ENCODE results near the gene KCNG2.
A peak's percentile ranks its signal among the peaks of the same experiment; 100 is the strongest.
"Not testable (repeated sequence)": the region's sequence is repeated elsewhere in the genome, so short reads cannot be mapped to it uniquely, and the experiment has no call there.

Gene KCNG2

GRCh38 chr18:79877163-79878091 is 79.7 kb downstream of the KCNG2 start:
- no peaks in the 10 kb centered on the region for H3K27me3 ChIP-seq (ENCODE audit: insufficient read depth, low read length, poor library complexity)
- H3K23ac ChIP-seq (ENCODE audit: low read length) = no peak overlapping the region
- no peak overlapping the region for H4K8ac ChIP-seq (ENCODE audit: low read depth, low read length)
- no peaks in the 10 kb centered on the region for H3K36me3 ChIP-seq (ENCODE audit: control insufficient read depth, insufficient read depth, low read length)
- H3K56ac ChIP-seq (ENCODE audit: low read length) = no peak overlapping the region
- H4K5ac ChIP-seq (ENCODE audit: low read length) = no peak overlapping the region
- H3K9ac ChIP-seq (ENCODE audit: low read length) = no peak overlapping the region
- DNase-seq = peak; percentile 12
- H2BK120ac ChIP-seq (ENCODE audit: low read depth, low read length) = no peak overlapping the region
- H2BK15ac ChIP-seq (replicated peaks; ENCODE audit: low read depth) = no peak overlapping the region
- H3K4me2 ChIP-seq (ENCODE audit: low read length) = no peak overlapping the region
- no peak overlapping the region for H2BK5ac ChIP-seq (ENCODE audit: low read length)
- no peaks in the 10 kb centered on the region for H3K79me1 ChIP-seq (ENCODE audit: low read length)
- H3K4ac ChIP-seq (ENCODE audit: low read depth, low read length) = no peak overlapping the region
- no peaks in the 10 kb centered on the region for H3K4me1 ChIP-seq (ENCODE audit: control insufficient read depth, low read depth, low read length)
- no peaks in the 10 kb centered on the region for H3K79me2 ChIP-seq (ENCODE audit: control insufficient read depth, insufficient read depth, low read length)
- H2AK5ac ChIP-seq (ENCODE audit: low read length) = no peak overlapping the region
- no peak overlapping the region for H3K4me3 ChIP-seq (ENCODE audit: low read length)
- H3K18ac ChIP-seq (ENCODE audit: low read length) = no peak overlapping the region
- no peak overlapping the region for H3K27ac ChIP-seq (ENCODE audit: low read depth, low read length)
- no CpG with 5 or more reads among the region's 38 CpGs for WGBS (ENCODE audit: extremely low coverage, insufficient coverage, low lambda C conversion rate)

GRCh38 chr18:79878246-79878645 is 80.5 kb downstream of the KCNG2 start:
- H3K23ac ChIP-seq (ENCODE audit: low read length); H2BK15ac ChIP-seq (replicated peaks; ENCODE audit: low read depth); H3K4me2 ChIP-seq (ENCODE audit: low read length); H3K79me1 ChIP-seq (ENCODE audit: low read length); H3K27me3 ChIP-seq (ENCODE audit: insufficient read depth, low read length, poor library complexity); H3K4me3 ChIP-seq (ENCODE audit: low read length); H3K18ac ChIP-seq (ENCODE audit: low read length); H3K79me2 ChIP-seq (ENCODE audit: control insufficient read depth, insufficient read depth, low read length); H2AK5ac ChIP-seq (ENCODE audit: low read length); H2BK120ac ChIP-seq (ENCODE audit: low read depth, low read length); H3K9ac ChIP-seq (ENCODE audit: low read length); H3K56ac ChIP-seq (ENCODE audit: low read length); DNase-seq; H3K27ac ChIP-seq (ENCODE audit: low read depth, low read length); H2BK5ac ChIP-seq (ENCODE audit: low read length); H4K8ac ChIP-seq (ENCODE audit: low read depth, low read length); H3K36me3 ChIP-seq (ENCODE audit: control insufficient read depth, insufficient read depth, low read length); H3K4me1 ChIP-seq (ENCODE audit: control insufficient read depth, low read depth, low read length); H4K5ac ChIP-seq (ENCODE audit: low read length); H3K4ac ChIP-seq (ENCODE audit: low read depth, low read length): not testable (repeated sequence)
- no CpG with 5 or more reads among the region's 25 CpGs for WGBS (ENCODE audit: extremely low coverage, insufficient coverage, low lambda C conversion rate)

DNA sequence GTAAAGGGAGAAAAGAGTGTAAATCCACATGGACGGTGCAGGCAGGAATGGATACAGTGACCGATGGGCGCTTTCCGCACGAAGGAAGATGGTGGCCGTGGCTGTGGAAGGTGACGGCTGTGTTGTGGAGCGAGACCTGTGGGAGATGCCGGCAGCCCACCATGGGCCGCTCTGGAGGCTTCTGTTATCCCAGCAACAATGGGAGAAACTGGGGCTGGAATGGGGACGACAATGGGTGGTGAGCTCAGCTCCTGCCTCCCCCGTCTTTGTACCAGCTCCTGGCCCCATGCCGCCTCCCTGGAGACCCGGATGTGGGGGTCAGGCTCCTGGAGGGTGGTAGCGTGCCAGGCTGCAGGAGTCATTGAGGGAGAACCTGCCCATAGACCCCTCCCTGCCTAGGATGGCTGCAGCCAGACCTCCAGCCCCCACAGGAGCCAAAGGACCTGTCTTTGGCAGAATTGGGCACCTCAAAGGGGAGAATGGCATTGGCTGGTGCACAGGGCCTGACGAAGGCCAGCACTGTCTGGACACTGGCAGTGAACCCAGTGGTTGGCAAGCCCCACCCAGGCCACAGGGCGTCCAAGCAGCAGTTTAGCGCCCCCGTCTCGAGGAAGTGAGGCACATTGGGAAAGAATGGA is 81.1 kb downstream of the KCNG2 start:
- no peak overlapping the region for H2BK15ac ChIP-seq (replicated peaks; ENCODE audit: low read depth)
- DNase-seq = no peak
- no peak overlapping the region for H3K23ac ChIP-seq (ENCODE audit: low read length)
- no peak overlapping the region for H3K18ac ChIP-seq (ENCODE audit: low read length)
- H3K36me3 ChIP-seq (ENCODE audit: control insufficient read depth, insufficient read depth, low read length) = no peaks in the 10 kb centered on the region
- no peaks in the 10 kb centered on the region for H3K79me2 ChIP-seq (ENCODE audit: control insufficient read depth, insufficient read depth, low read length)
- no peaks in the 10 kb centered on the region for H3K27me3 ChIP-seq (ENCODE audit: insufficient read depth, low read length, poor library complexity)
- no peak overlapping the region for H3K27ac ChIP-seq (ENCODE audit: low read depth, low read length)
- H2BK120ac ChIP-seq (ENCODE audit: low read depth, low read length) = no peak overlapping the region
- no peak overlapping the region for H3K4ac ChIP-seq (ENCODE audit: low read depth, low read length)
- no peak overlapping the region for H4K8ac ChIP-seq (ENCODE audit: low read depth, low read length)
- no peak overlapping the region for H3K4me3 ChIP-seq (ENCODE audit: low read length)
- no peak overlapping the region for H4K5ac ChIP-seq (ENCODE audit: low read length)
- H2AK5ac ChIP-seq (ENCODE audit: low read length) = no peak overlapping the region
- no peak overlapping the region for H3K9ac ChIP-seq (ENCODE audit: low read length)
- H3K4me2 ChIP-seq (ENCODE audit: low read length) = no peak overlapping the region
- no CpG with 5 or more reads among the region's 20 CpGs for WGBS (ENCODE audit: extremely low coverage, insufficient coverage, low lambda C conversion rate)
- H3K4me1 ChIP-seq (ENCODE audit: control insufficient read depth, low read depth, low read length) = no peaks in the 10 kb centered on the region
- no peaks in the 10 kb centered on the region for H3K79me1 ChIP-seq (ENCODE audit: low read length)
- no peak overlapping the region for H3K56ac ChIP-seq (ENCODE audit: low read length)
- no peak overlapping the region for H2BK5ac ChIP-seq (ENCODE audit: low read length)

DNA sequence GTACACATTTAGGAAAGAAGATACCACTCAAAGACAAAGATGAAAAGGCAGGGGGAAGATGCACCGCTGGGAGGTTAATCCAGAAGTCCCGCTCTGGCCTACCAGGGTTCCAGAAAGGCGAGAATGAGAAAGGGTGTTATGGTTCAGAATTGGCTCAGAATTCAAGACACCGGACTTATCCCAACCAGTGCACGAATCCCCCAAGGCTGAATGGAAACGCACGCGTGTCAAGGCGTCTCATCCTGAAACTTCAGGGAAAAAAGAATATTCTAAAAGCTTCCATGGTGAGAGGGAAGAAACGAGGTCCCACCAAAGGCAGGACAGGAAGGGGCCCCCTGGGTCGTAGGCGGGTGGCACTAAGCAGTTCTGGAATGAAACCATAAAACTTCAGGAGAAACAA is 81.8 kb downstream of the KCNG2 start:
- H3K9ac ChIP-seq (ENCODE audit: low read length) = no peak overlapping the region
- H3K23ac ChIP-seq (ENCODE audit: low read length) = no peak overlapping the region
- no peak overlapping the region for H4K8ac ChIP-seq (ENCODE audit: low read depth, low read length)
- H3K36me3 ChIP-seq (ENCODE audit: control insufficient read depth, insufficient read depth, low read length) = no peaks in the 10 kb centered on the region
- H3K4me1 ChIP-seq (ENCODE audit: control insufficient read depth, low read depth, low read length) = no peaks in the 10 kb centered on the region
- no peak overlapping the region for H2AK5ac ChIP-seq (ENCODE audit: low read length)
- no peak overlapping the region for H3K56ac ChIP-seq (ENCODE audit: low read length)
- no peak overlapping the region for H2BK15ac ChIP-seq (replicated peaks; ENCODE audit: low read depth)
- no peak overlapping the region for H4K5ac ChIP-seq (ENCODE audit: low read length)
- no peak overlapping the region for H3K4me3 ChIP-seq (ENCODE audit: low read length)
- H2BK120ac ChIP-seq (ENCODE audit: low read depth, low read length) = no peak overlapping the region
- no peak overlapping the region for H3K4me2 ChIP-seq (ENCODE audit: low read length)
- no peaks in the 10 kb centered on the region for H3K79me1 ChIP-seq (ENCODE audit: low read length)
- no peak overlapping the region for H3K27ac ChIP-seq (ENCODE audit: low read depth, low read length)
- H3K4ac ChIP-seq (ENCODE audit: low read depth, low read length) = no peak overlapping the region
- no peaks in the 10 kb centered on the region for H3K27me3 ChIP-seq (ENCODE audit: insufficient read depth, low read length, poor library complexity)
- no peak for DNase-seq
- no peaks in the 10 kb centered on the region for H3K79me2 ChIP-seq (ENCODE audit: control insufficient read depth, insufficient read depth, low read length)
- H3K18ac ChIP-seq (ENCODE audit: low read length) = no peak overlapping the region
- H2BK5ac ChIP-seq (ENCODE audit: low read length) = no peak overlapping the region
- no CpG with 5 or more reads among the region's 12 CpGs for WGBS (ENCODE audit: extremely low coverage, insufficient coverage, low lambda C conversion rate)

GRCh38 chr18:79881695-79882094 is 84.0 kb downstream of the KCNG2 start:
- H3K79me1 ChIP-seq (ENCODE audit: low read length) = no peaks in the 10 kb centered on the region
- H3K4ac ChIP-seq (ENCODE audit: low read depth, low read length) = no peak overlapping the region
- no peak overlapping the region for H3K4me3 ChIP-seq (ENCODE audit: low read length)
- H3K4me2 ChIP-seq (ENCODE audit: low read length) = no peak overlapping the region
- H3K27me3 ChIP-seq (ENCODE audit: insufficient read depth, low read length, poor library complexity) = no peaks in the 10 kb centered on the region
- H3K56ac ChIP-seq (ENCODE audit: low read length) = no peak overlapping the region
- H3K36me3 ChIP-seq (ENCODE audit: control insufficient read depth, insufficient read depth, low read length) = no peaks in the 10 kb centered on the region
- H3K27ac ChIP-seq (ENCODE audit: low read depth, low read length) = no peak overlapping the region
- no peak overlapping the region for H2BK15ac ChIP-seq (replicated peaks; ENCODE audit: low read depth)
- no peak overlapping the region for H2BK5ac ChIP-seq (ENCODE audit: low read length)
- no peak for DNase-seq
- no peaks in the 10 kb centered on the region for H3K4me1 ChIP-seq (ENCODE audit: control insufficient read depth, low read depth, low read length)
- WGBS (ENCODE audit: extremely low coverage, insufficient coverage, low lambda C conversion rate) = 100% methylated on average over 1 of the region's 11 CpGs
- H3K9ac ChIP-seq (ENCODE audit: low read length) = no peak overlapping the region
- no peak overlapping the region for H4K8ac ChIP-seq (ENCODE audit: low read depth, low read length)
- H3K79me2 ChIP-seq (ENCODE audit: control insufficient read depth, insufficient read depth, low read length) = no peaks in the 10 kb centered on the region
- no peak overlapping the region for H3K23ac ChIP-seq (ENCODE audit: low read length)
- no peak overlapping the region for H4K5ac ChIP-seq (ENCODE audit: low read length)
- H3K18ac ChIP-seq (ENCODE audit: low read length) = no peak overlapping the region
- H2BK120ac ChIP-seq (ENCODE audit: low read depth, low read length) = no peak overlapping the region
- no peak overlapping the region for H2AK5ac ChIP-seq (ENCODE audit: low read length)

Data from mesendoderm (in vitro differentiated cells).